Duodenal mucosa (tissue), 2 donors: Measurements from ENCODE around the gene TSPAN18.

ENCODE experiments used
- H3K27ac ChIP-seq: one replicate; pipeline ENCODE4 v1.7.0; 2013; ENCODE audit warnings: low read depth, low read length
- H3K27me3 ChIP-seq, 2 donors: one replicate each; pipeline ENCODE4 v1.7.0; 2013; ENCODE audit warnings: low read length in 2 of 2, control low read depth in 1 of 2; ENCODE audit not compliant: insufficient read depth in 2 of 2, control insufficient read depth in 1 of 2
- H3K36me3 ChIP-seq, 2 donors: one replicate each; pipeline ENCODE4 v1.7.0; 2013; ENCODE audit warnings: low read length in 2 of 2, control low read depth in 1 of 2; ENCODE audit not compliant: insufficient read depth in 2 of 2, control insufficient read depth in 1 of 2
- H3K4me1 ChIP-seq, 2 donors: one replicate each; pipeline ENCODE4 v1.7.0; 2013; ENCODE audit warnings: low read length in 2 of 2, control low read depth in 1 of 2; ENCODE audit not compliant: insufficient read depth in 2 of 2, control insufficient read depth in 1 of 2
- H3K4me3 ChIP-seq, 2 donors: one replicate each; pipeline ENCODE4 v1.7.0; 2013; ENCODE audit warnings: low read length in 2 of 2, low read depth in 1 of 2
- H3K9ac ChIP-seq, 2 donors: one replicate each; pipeline ENCODE4 v1.7.0; 2013; ENCODE audit warnings: low read length in 2 of 2, low read depth in 1 of 2
- H3K9me3 ChIP-seq, 2 donors: one replicate each; pipeline ENCODE4 v1.7.0; 2013; ENCODE audit warnings: low read length in 2 of 2, control low read depth in 1 of 2; ENCODE audit not compliant: control insufficient read depth in 1 of 2

The TSPAN18 gene

GRCh38 chr11:44851496-44851895, 124.7 kb downstream of the TSPAN18 start:
- no peaks in the 10 kb centered on the region for H3K36me3 ChIP-seq
- H3K4me1 ChIP-seq: peaks cover 6 to 9% of the 10 kb centered on the region in 2 donors
- H3K4me3 ChIP-seq: no peak overlapping the region
- H3K27ac ChIP-seq: no peak overlapping the region
- peaks cover 0 to 5% of the 10 kb centered on the region in 2 donors for H3K9me3 ChIP-seq
- H3K27me3 ChIP-seq: no peaks in the 10 kb centered on the region
- H3K9ac ChIP-seq: no peak overlapping the region

GRCh38 chr11:44852159-44852747, 125.5 kb downstream of the TSPAN18 start:
- Histone ChIP-seq H3K9ac (no peak overlapping the region), H3K27ac (no peak overlapping the region), H3K27me3 (no peaks in the 10 kb centered on the region), H3K4me1 (peaks cover 6 to 9% of the 10 kb centered on the region in 2 donors), H3K9me3 (peaks cover 0 to 3% of the 10 kb centered on the region in 2 donors), H3K4me3 (no peak overlapping the region), H3K36me3 (no peaks in the 10 kb centered on the region)

- Histone ChIP-seq H3K9ac (no peak overlapping the region), H3K9me3 (no peaks in the 10 kb centered on the region), H3K27me3 (no peaks in the 10 kb centered on the region), H3K27ac (no peak overlapping the region), H3K4me1 (peaks cover 6 to 9% of the 10 kb centered on the region in 2 donors), H3K4me3 (no peak overlapping the region), H3K36me3 (no peaks in the 10 kb centered on the region)
Measured at GRCh38 chr11:44852952-44853351, 126.2 kb downstream of the TSPAN18 start.

GRCh38 chr11:44853666-44854065, 126.9 kb downstream of the TSPAN18 start:
- H3K4me3 ChIP-seq: no peak overlapping the region
- peaks cover 6 to 9% of the 10 kb centered on the region in 2 donors for H3K4me1 ChIP-seq
- no peaks in the 10 kb centered on the region for H3K36me3 ChIP-seq
- no peaks in the 10 kb centered on the region for H3K9me3 ChIP-seq
- H3K27ac ChIP-seq: no peak overlapping the region
- H3K27me3 ChIP-seq: no peaks in the 10 kb centered on the region
- no peak overlapping the region for H3K9ac ChIP-seq

- peaks cover 6 to 9% of the 10 kb centered on the region in 2 donors for H3K4me1 ChIP-seq
- H3K27me3 ChIP-seq: no peaks in the 10 kb centered on the region
- H3K9me3 ChIP-seq: no peaks in the 10 kb centered on the region
- H3K27ac ChIP-seq: no peak overlapping the region
- H3K9ac ChIP-seq: no peak overlapping the region
- H3K4me3 ChIP-seq: no peak overlapping the region
- no peaks in the 10 kb centered on the region for H3K36me3 ChIP-seq
Measured at GRCh38 chr11:44854086-44854485, 127.3 kb downstream of the TSPAN18 start.

- Histone ChIP-seq H3K4me3 (no peak overlapping the region), H3K9ac (no peak overlapping the region), H3K4me1 (peaks cover 6 to 9% of the 10 kb centered on the region in 2 donors), H3K27ac (no peak overlapping the region), H3K9me3 (no peaks in the 10 kb centered on the region), H3K36me3 (no peaks in the 10 kb centered on the region), H3K27me3 (no peaks in the 10 kb centered on the region)
Measured at GRCh38 chr11:44854741-44855492, 128.2 kb downstream of the TSPAN18 start.

GRCh38 chr11:44855493-44855849, 128.7 kb downstream of the TSPAN18 start:
- no peak overlapping the region for H3K9ac ChIP-seq
- no peak overlapping the region for H3K27ac ChIP-seq
- H3K4me3 ChIP-seq: no peak overlapping the region
- H3K27me3 ChIP-seq: no peaks in the 10 kb centered on the region
- H3K9me3 ChIP-seq: no peaks in the 10 kb centered on the region
- no peaks in the 10 kb centered on the region for H3K36me3 ChIP-seq
- H3K4me1 ChIP-seq: peaks cover 6 to 9% of the 10 kb centered on the region in 2 donors

GRCh38 chr11:44857490-44858090, 130.8 kb downstream of the TSPAN18 start:
- no peaks in the 10 kb centered on the region for H3K36me3 ChIP-seq
- H3K9ac ChIP-seq: no peak overlapping the region
- H3K4me3 ChIP-seq: no peak overlapping the region
- H3K27ac ChIP-seq: no peak overlapping the region
- H3K4me1 ChIP-seq: peaks cover 17 to 19% of the 10 kb centered on the region in 2 donors
- no peaks in the 10 kb centered on the region for H3K27me3 ChIP-seq
- H3K9me3 ChIP-seq: no peaks in the 10 kb centered on the region

- H3K9ac ChIP-seq: no peak overlapping the region
- H3K27me3 ChIP-seq: no peaks in the 10 kb centered on the region
- no peaks in the 10 kb centered on the region for H3K36me3 ChIP-seq
- no peaks in the 10 kb centered on the region for H3K9me3 ChIP-seq
- H3K4me3 ChIP-seq: no peak overlapping the region
- peaks cover 17 to 23% of the 10 kb centered on the region in 2 donors for H3K4me1 ChIP-seq
- no peak overlapping the region for H3K27ac ChIP-seq
Measured at GRCh38 chr11:44858796-44859527, 132.2 kb downstream of the TSPAN18 start.

GRCh38 chr11:44859528-44859925, 132.8 kb downstream of the TSPAN18 start:
- Histone ChIP-seq H3K9me3 (no peaks in the 10 kb centered on the region), H3K27ac (no peak overlapping the region), H3K4me1 (peaks cover 12 to 18% of the 10 kb centered on the region in 2 donors), H3K36me3 (no peaks in the 10 kb centered on the region), H3K4me3 (no peak overlapping the region), H3K27me3 (no peaks in the 10 kb centered on the region), H3K9ac (no peak overlapping the region)
